KOPT-K1 (cell line): ENCODE results near the gene RFX7.
"Not testable (repeated sequence)": the region's sequence is repeated elsewhere in the genome, so short reads cannot be mapped to it uniquely, and the experiment has no call there.

ENCODE experiments used
- H3K27ac ChIP-seq: fragments of 200-600 bp; sonication (generic); 2 replicates; pipeline ENCODE4 v1.5.1; 2016; ENCODE audit warnings: antibody characterized with exemption, mild to moderate bottlenecking, low read depth, low read length; ENCODE audit not compliant: poor library complexity, severe bottlenecking
- H3K36me3 ChIP-seq: fragments of 200-600 bp; sonication (generic); 2 replicates; pipeline ENCODE4 v1.5.1; 2017; ENCODE audit warnings: antibody characterized with exemption, mild to moderate bottlenecking, low read length, moderate library complexity; ENCODE audit not compliant: insufficient read depth
- H3K9me3 ChIP-seq: fragments of 200-600 bp; sonication (generic); 2 replicates; pipeline ENCODE4 v1.5.1; 2017; ENCODE audit warnings: antibody characterized with exemption, low read length, mild to moderate bottlenecking; ENCODE audit not compliant: insufficient read depth, poor library complexity, severe bottlenecking

Gene RFX7

DNA sequence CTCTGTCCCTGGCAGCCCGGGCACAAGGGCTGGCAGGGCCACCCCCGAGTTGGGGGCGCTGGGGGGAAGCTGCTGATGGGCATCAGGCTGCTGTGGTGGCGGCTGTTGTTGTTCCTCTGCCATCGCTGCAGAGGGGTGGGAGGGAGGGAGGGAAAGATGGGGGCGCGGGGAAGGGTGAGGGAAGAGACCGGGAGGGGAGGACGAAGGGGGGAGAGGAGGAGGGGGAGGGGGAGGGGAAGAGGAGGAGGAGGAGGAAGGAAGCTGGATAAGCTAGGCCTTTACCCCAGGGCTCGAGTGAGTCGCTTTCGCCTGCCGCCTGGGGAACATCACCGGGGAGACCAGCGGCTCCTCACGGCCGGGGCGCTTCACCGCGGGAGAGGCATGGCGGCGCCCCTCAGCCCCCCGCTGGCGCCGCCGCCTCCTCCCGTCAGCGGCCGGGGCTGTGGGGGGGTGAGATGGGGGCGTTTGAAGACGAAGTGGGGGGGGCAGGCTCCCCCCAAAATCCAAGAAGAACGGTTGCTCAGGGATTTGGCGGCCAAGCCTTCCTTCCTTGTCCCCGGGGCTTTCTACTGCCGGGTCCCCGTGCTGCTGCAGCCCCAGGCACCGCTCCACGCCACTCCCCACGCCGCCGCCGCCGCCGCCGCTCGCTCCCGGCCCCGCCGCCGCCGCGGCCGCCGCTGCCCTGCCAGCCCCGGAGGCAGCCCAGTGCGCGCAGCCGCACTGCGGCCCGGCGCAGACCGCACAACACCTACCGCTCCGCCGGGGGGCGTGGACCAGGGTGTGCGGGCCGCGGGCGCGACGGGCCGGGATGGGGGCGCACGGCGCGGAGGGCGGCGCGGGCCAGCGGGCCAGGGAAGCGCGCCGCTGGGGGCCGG is at the start of gene RFX7:
Gene RFX7, minus strand, starts transcription at position 717 of the 875 bp plus-strand sequence. Its CDS starts 594 bp downstream, at position 123.
- Histone ChIP-seq H3K36me3 (peaks cover 12% of the 10 kb centered on the region), H3K9me3 (no peaks in the 10 kb centered on the region), H3K27ac (peak within 1 kb of the TSS; percentile 85)

DNA sequence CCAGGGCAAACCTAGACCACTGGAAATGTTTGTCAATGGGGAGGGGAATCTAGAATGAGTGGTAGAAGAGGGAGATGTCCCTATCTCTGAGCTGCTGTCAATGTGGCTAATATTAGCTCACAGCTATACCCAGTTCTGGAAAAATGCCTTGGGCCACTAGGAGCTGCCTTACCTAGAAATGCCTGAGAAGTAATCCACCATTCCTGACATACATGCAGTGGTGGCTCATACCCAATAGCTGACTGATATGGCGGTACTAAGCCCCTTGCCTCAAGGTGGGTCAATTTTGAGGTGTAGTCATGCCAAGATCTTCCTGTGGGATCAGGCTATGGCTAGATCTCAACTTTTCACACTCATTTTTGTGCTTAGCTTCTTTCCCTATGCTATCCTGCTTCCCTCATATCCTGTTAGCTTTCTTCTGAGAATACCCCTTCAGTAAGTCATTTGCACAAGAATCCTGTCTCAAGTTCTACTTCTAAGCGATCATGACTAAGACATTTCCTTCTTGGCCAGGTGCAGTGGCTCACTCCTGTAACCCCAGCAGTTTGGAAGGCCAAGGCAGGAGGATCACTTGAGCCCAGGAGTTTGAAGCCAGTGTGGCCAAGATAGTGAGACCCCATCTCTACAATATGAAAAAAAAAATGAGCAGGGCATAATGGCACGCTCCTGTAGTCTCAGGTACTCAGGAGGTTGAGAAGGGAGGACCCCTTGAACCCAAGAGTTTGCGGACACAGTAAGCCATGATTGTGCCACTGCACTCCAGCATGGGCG is 49.1 kb upstream of the RFX7 start:
- H3K9me3 ChIP-seq, result peaks cover 4% of the 10 kb centered on the region

DNA sequence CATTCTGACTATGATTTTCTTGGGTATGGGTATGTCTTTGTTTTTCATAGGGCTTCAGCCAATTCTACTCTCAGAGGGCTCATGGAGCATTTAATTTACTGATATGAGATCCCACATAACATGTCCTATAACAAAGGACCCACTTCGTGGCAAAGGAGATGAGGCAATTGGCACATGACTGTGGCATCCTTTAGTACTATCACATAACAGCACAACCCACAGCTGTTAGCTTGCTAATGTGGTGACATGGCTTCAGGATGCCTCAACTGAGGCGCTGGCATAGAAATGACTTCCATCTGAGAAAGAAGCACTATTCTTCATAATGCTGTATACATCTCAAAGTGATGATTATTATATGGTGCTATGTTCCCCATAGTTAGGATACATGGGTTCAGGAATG is 48.1 kb upstream of the RFX7 start:
- no peak overlapping the region for H3K27ac ChIP-seq
- H3K9me3 ChIP-seq, result peaks cover 4% of the 10 kb centered on the region
- H3K36me3 ChIP-seq, result no peaks in the 10 kb centered on the region

More for the DNA sequence above, 49.1 kb upstream of the RFX7 start:
- Histone ChIP-seq H3K27ac (no peak overlapping the region), H3K36me3 (no peaks in the 10 kb centered on the region)

DNA sequence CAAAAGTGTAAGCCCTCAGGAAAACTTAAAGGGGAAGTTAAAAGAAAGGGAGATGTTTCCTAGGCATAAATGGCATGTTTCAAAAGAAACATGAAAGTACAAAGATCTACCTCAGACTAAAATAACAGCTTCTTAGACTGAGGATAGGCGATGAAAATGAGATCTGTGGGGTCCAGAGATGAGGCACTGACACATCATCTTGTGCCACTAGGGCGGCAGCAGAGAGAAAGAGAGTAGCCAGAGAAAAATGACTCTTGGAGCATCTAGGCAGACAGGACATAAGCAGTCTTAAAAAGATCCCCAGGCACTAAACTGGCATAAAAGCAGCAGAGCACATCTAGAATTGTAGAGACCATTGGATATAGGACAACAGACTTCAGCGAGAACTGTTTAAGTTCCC is 42.5 kb upstream of the RFX7 start:
- no peak overlapping the region for H3K27ac ChIP-seq
- H3K9me3 ChIP-seq, result peaks cover 4% of the 10 kb centered on the region

DNA sequence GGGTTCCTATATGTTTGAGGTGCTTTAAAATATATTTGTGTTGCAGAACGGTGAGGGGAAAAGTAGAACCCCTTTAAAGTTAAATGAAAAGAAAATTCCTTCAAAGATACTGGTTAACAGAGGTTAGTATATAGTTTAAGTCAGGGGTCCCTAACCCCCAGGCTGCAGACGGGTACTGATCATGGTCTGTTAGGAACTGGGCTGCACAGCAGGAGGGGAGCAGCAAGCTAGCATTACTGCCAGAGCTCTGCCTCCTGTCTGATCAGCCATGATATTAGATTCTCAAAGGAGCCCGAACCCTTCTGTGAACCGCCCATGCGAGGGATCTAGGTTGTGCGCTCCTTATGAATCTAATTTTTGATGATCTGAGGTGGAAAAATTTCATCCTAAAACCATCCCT is 37.5 kb upstream of the RFX7 start:
- H3K27ac ChIP-seq, result no peak overlapping the region
- H3K9me3 ChIP-seq, result peaks cover 8% of the 10 kb centered on the region
- no peaks in the 10 kb centered on the region for H3K36me3 ChIP-seq

More for the DNA sequence above, 42.5 kb upstream of the RFX7 start:
- H3K36me3 ChIP-seq, result no peaks in the 10 kb centered on the region

DNA sequence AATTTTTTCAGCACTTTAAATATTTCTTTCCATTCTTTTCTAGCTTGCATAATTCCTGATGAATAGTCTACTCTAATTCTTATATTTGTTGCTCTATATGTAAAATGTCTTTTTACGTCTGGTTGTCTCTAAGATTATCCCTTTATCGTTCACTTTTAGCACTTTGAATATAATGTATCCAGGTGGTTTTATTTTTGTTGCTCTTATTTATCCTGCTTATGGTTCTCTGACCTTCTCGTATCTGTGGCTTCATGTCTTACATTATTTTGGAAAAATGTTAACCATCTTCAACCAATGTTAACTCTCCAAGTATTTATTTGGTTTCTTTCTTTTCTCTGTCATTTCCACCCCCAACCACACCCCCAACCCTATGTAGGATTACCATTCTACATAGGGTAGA is 30.0 kb upstream of the RFX7 start:
- Histone ChIP-seq H3K9me3 (peaks cover 16% of the 10 kb centered on the region), H3K36me3 (no peaks in the 10 kb centered on the region)

DNA sequence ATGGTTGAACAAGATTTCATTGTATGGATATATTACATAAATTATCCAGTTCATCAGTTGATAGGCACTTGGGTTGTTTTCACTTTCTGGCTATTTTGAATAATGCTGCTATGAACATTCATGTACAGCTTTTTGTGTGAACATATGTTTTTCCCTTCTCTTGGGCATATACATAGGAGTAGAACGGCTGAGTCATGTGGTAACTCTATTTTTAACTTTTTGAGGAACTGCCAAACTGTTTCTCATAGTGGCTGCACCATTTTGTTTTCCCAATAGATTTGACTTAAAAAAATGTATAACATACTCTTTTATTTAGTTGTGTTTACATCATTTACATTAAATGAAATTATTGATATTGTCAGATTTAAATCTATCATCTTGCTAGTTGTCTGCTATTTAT is 28.8 kb upstream of the RFX7 start:
- Histone ChIP-seq H3K36me3 (no peaks in the 10 kb centered on the region), H3K27ac (no peak overlapping the region), H3K9me3 (peaks cover 9% of the 10 kb centered on the region)

More for the DNA sequence above, 30.0 kb upstream of the RFX7 start:
- no peak overlapping the region for H3K27ac ChIP-seq

DNA sequence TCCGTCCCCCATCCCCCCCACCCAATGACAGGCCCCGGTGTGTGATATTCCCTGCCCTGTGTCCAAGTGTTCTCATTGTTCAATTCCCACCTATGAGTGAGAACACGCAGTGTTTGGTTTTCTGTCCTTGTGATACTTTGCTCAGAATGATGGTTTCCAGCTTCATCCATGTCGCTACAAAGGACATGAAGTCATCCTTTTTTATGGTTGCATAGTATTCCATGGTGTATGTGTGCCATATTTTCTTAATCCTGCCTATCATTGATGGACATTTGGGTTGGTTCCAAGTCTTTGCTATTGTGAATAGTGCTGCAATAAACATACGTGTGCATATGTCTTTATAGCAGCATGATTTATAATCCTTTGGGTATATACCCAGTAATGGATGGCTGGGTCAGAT is 22.8 kb upstream of the RFX7 start:
- H3K36me3 ChIP-seq, H3K9me3 ChIP-seq, H3K27ac ChIP-seq: not testable (repeated sequence)

DNA sequence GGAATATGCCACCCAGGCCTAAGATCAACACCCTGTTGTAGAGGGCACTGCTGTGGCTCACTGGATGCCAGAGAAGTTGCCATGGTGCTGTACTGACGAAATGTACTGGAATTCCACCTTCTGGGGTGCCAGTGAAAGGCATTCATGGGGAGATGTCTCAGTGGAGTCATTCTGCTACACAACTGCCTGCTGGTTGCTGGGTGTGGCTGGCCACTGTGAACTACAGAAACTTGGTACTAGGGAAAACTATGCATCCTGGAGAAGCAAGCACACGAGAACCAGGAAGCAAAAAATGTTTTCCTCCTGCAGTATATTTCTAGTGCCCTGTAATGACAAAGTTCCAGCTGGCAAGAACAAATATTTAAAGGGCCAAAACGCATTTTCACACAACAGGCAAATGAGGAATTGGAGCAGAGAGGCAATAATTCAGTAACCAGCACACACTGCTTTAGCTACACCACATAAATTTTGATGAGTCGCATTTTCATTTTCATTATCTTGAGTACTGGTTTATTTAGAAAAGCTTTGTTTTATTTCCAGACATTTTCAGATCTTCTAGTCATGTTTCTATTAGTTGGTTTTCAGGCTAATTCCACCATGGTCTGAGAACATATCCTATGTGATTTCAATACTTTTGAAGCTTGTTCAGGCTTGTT is 18.3 kb upstream of the RFX7 start:
- Histone ChIP-seq H3K36me3 (no peaks in the 10 kb centered on the region), H3K27ac (no peak overlapping the region), H3K9me3 (peaks cover 9% of the 10 kb centered on the region)

DNA sequence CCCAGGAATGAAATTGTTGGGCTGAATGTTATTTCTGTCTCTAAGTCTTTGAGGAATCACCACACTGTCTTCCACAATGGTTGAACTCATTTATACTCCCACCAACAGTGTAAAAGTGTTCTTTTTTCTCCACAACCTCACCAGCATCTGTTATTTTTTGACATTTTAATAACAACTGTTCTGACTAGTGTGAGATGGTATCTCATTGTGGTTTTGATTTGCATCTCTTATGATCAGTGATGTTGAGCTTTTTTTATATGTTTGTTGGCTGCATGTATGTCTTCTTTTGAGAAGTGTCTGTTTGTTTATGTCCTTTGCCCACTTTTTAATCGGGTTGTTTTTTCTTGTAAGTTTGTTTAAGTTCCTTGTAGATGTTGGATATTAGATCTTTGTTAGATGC is 13.6 kb upstream of the RFX7 start:
- H3K27ac ChIP-seq, H3K9me3 ChIP-seq, H3K36me3 ChIP-seq: not testable (repeated sequence)

DNA sequence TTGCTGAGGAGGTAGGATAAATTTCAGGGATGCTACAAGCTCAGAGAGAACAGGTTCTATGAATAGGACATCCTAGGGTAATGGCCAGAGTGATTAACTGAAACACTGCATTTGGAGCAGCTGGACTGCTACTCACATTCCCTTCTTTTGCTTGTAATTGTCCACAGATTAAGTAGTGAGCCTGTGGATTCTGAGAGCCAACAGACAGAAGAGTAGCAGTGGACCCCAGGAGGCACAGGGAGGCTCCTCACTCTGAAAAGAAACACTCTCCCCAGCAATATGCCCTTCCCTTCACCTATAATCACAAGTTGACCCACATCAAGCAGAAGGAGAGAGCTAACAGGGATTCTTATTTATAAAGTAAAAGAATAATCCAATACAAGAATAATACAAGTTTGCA is 10.6 kb upstream of the RFX7 start:
- no peak overlapping the region for H3K27ac ChIP-seq
- H3K36me3 ChIP-seq, result no peaks in the 10 kb centered on the region
- peaks cover 9% of the 10 kb centered on the region for H3K9me3 ChIP-seq

DNA sequence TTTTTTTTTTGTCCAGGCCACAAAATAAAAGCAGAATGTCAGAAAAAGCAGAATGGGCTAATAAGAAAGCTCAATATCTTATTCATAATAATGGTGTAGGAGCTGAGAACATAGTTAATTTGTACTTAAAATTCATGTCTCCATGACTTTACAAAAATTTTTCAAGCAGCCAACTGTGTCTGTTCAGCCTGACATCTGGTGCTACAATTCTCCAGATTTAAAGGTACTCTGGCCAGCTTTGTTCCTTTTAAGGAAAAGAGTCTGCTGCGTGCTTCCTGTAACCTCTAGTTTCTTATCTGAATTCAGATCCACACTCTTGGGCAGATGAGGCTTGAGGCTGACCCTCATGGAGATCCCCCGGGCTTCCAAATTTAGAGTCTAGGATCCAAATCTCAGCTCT is 8.7 kb upstream of the RFX7 start:
- Histone ChIP-seq H3K27ac (no peak overlapping the region), H3K9me3 (no peaks in the 10 kb centered on the region), H3K36me3 (no peaks in the 10 kb centered on the region)

DNA sequence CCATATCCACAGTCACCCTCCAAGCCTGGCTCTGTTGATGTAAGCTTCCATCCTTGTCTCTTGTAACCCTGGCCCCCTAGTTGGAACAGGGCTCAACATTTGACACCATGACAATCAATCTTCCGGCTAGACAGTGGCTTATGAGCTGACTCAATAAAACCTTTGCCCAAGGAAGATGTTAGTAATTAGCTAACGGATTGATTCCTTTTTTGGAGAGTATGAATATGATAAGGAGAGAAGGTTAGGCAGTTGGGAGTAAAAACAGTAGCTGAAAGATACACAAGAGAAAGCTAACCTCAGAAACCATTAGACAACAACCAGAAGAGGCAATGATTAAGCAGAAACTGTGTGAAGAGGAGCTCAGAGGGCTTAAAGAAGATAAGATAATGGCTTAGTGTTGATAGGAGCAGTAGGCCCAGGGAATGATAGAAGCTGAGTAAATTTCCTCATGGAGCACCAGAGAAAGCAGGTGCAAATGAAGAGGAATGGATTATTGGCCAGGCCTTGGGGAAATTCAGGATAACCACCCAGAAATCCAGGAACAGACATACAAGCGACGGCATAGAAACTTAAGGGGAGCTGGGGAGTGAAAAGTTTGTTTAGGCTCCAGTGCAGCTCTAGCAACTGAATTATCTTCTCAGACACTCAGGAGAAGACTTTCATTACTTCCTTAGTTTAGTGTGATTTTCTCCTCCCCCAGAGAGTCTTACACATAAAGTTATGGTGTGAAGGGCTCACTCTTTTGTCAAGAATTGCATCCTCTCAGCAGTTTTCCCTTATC is 7.8 kb upstream of the RFX7 start:
- Histone ChIP-seq H3K9me3 (no peaks in the 10 kb centered on the region), H3K27ac (no peak overlapping the region), H3K36me3 (no peaks in the 10 kb centered on the region)

DNA sequence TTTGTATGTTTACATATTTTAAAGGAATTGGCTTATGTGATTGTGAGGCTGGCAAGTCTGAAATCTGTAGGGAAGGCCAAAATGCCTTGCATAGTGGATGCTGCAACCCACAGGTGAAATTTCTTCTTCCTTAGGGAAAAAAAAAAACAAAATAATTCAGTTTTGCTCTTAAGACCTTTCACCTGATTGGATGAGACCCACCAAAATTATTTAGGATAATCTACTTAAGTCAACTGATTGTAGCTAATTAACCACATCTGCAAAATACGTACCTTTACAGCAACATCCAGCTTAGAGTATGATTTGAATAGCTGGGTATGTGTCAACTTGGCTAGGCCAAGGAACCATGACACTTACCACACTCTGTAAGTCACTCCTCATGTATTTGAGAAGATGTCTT is 6.9 kb upstream of the RFX7 start:
- no peaks in the 10 kb centered on the region for H3K9me3 ChIP-seq
- no peak overlapping the region for H3K27ac ChIP-seq
- no peaks in the 10 kb centered on the region for H3K36me3 ChIP-seq
